ENCODE data around the gene SLC10A6. TPM values are rescaled to one million over a fixed set of nuclear protein-coding genes. Genes with fewer than 3 reads are reported as not detected.

SLC10A6 gene
- total RNA-seq, 1 donor from 2014 or later: not detected

DNA sequence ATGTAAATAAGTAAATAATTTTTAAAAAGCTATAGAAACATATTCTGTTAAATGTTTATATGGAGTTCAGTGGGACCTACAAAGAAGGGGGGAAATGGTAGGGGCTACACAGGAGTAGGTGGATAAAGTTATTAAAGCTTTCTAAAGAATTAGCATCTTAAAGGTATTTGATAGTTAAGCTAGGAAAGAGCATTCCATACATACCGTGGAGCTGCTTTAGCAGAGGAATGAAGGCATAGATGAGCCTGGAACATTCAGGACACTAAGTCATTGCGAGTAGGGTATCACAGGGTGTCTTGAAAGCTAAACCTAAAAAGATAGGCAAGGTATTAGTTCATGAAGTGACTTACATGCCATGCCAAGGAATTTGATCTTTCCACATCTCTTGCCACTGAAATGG, 60.4 kb downstream of the SLC10A6 start:
- no peaks in the 10 kb centered on the region for H3K4me1 Mint-ChIP-seq
- no peaks in the 10 kb centered on the region for H3K36me3 Mint-ChIP-seq (ENCODE audit: low read depth)
- DNase-seq: no peak
- H3K9me3 Mint-ChIP-seq: no peaks in the 10 kb centered on the region
- no peaks in the 10 kb centered on the region for H3K27me3 Mint-ChIP-seq
- H3K4me3 Mint-ChIP-seq: no peak overlapping the region
- intact Hi-C loops (cut with micrococcal nuclease): no loop called here
- no peak overlapping the region for H3K27ac Mint-ChIP-seq

GRCh38 chr4:86778175-86778574, 71.0 kb downstream of the SLC10A6 start:
- Mint-ChIP-seq H3K4me3 (no peak overlapping the region), H3K9me3 (no peaks in the 10 kb centered on the region), H3K36me3 (ENCODE audit: low read depth) (no peaks in the 10 kb centered on the region), H3K27me3 (peaks cover 2% of the 10 kb centered on the region), H3K27ac (no peak overlapping the region), H3K4me1 (no peaks in the 10 kb centered on the region)
- intact Hi-C loops (cut with micrococcal nuclease): no loop called here
- DNase-seq: no peak

GRCh38 chr4:86775061-86775460, 74.1 kb downstream of the SLC10A6 start:
- no peak overlapping the region for H3K27ac Mint-ChIP-seq
- no peak overlapping the region for H3K4me3 Mint-ChIP-seq
- H3K27me3 Mint-ChIP-seq: peaks cover 2% of the 10 kb centered on the region
- no peak for DNase-seq
- no peaks in the 10 kb centered on the region for H3K36me3 Mint-ChIP-seq (ENCODE audit: low read depth)
- H3K4me1 Mint-ChIP-seq: no peaks in the 10 kb centered on the region
- H3K9me3 Mint-ChIP-seq: no peaks in the 10 kb centered on the region
- intact Hi-C loops (cut with micrococcal nuclease): no loop called here

Other genes starting within 250 kb of the SLC10A6 start
- not detected in 2 replicates for gene C4orf36, start 43.0 kb upstream of the SLC10A6 start, total RNA-seq
- gene AFF1, start 85.6 kb upstream of the SLC10A6 start, total RNA-seq: 44.0 and 44.3 TPM in 2 replicates

All from activated CD4-positive, alpha-beta T cell treated with anti-CD3 and anti-CD28 coated beads, Interleukin-2, amount 10 ng/mL, durations not matched to agents 24 days and 14 days (primary cell).